SK-N-SH (cell line): Measurements from ENCODE around the gene SPSB3. TPM values are rescaled to one million over a fixed set of nuclear protein-coding genes. Genes with fewer than 3 reads are reported as not detected.

Experiments used
- CTCF ChIA-PET: fragments of 300-600, 350-600 bp; formaldehyde crosslinking; extraction: SDS; loops from one replicate; lab custom pipeline; 2021; lab: Yijun Ruan, JAX
- POLR2A ChIA-PET: fragments of 350-600 bp; sonication (Branson Sonifier 250); formaldehyde crosslinking; extraction: SDS; loops from one replicate; lab custom pipeline; 2020; ENCODE audit warnings: antibody characterized with exemption, inconsistent platforms; lab: Yijun Ruan, JAX
- DNase-seq: peaks from one replicate; pipeline ENCODE4 v3.0.0; 2012
- H2AFZ ChIP-seq: fragments of 200-600 bp; sonication (generic); 2 replicates; pipeline ENCODE4 v1.8.1; 2016; ENCODE audit warnings: antibody characterized with exemption, mild to moderate bottlenecking, low read depth
- H3F3A ChIP-seq: fragments of 200-600 bp; sonication (generic); replicated peaks from 2 replicates; pipeline ENCODE3; 2016; ENCODE audit warnings: antibody characterized with exemption, mild to moderate bottlenecking; ENCODE audit not compliant: insufficient read depth
- H3K27ac ChIP-seq, 2 experiments: fragments of 200-500 bp in 1 of 2; fragments of 200-600 bp in 1 of 2; sonication (Bioruptor generic) in 1 of 2; sonication (generic), shearing (Covaris generic) in 1 of 2; 2 replicates each; pipeline versions ENCODE4 v1.5.1 to v1.6.1; 2014 to 2016; ENCODE audit warnings: low read depth in 2 of 2, inconsistent platforms in 1 of 2, low read length in 1 of 2, mild to moderate bottlenecking in 1 of 2, mixed read lengths in 1 of 2
- H3K27me3 ChIP-seq: fragments of 200-600 bp; sonication (generic), shearing (Covaris generic); 2 replicates; pipeline ENCODE4 v1.6.1; 2016; ENCODE audit warnings: mixed run types; ENCODE audit not compliant: insufficient read depth
- H3K36me3 ChIP-seq, 2 experiments: fragments of 200-500 bp in 1 of 2; fragments of 200-600 bp in 1 of 2; sonication (Bioruptor generic) in 1 of 2; sonication (generic) in 1 of 2; replicated peaks in 1 of 2; 2 replicates each; pipeline versions ENCODE3 to v1.5.1; 2014 to 2016; ENCODE audit warnings: low read length in 1 of 2, mild to moderate bottlenecking in 1 of 2; ENCODE audit not compliant: insufficient read depth in 2 of 2, control insufficient read depth in 1 of 2
- H3K4me1 ChIP-seq, 2 experiments: fragments of 200-500 bp in 1 of 2; fragments of 200-600 bp in 1 of 2; sonication (Bioruptor generic) in 1 of 2; sonication (generic), shearing (Covaris generic) in 1 of 2; 2 replicates each; pipeline versions ENCODE4 v1.5.1 to v1.6.1; 2014 to 2016; ENCODE audit warnings: low read depth in 1 of 2, low read length in 1 of 2, mixed run types in 1 of 2; ENCODE audit not compliant: insufficient read depth in 2 of 2, control insufficient read depth in 1 of 2
- H3K4me2 ChIP-seq: fragments of 200-600 bp; sonication (generic), shearing (Covaris generic); 2 replicates; pipeline ENCODE4 v1.6.1; 2017; ENCODE audit warnings: mixed run types
- H3K4me3 ChIP-seq, 2 experiments: fragments of 200-500 bp in 1 of 2; fragments of 200-600 bp in 1 of 2; sonication (Bioruptor generic) in 1 of 2; sonication (generic), shearing (Covaris generic) in 1 of 2; 2 replicates each; pipeline versions ENCODE4 v1.5.1 to v1.8.1; 2014 to 2016; ENCODE audit warnings: low read depth in 2 of 2, inconsistent platforms in 1 of 2, low read length in 1 of 2, mild to moderate bottlenecking in 1 of 2, mixed read lengths in 1 of 2, moderate library complexity in 1 of 2
- H3K79me2 ChIP-seq: fragments of 200-600 bp; sonication (generic); 2 replicates; pipeline ENCODE4 v1.8.1; 2017; ENCODE audit warnings: mild to moderate bottlenecking; ENCODE audit not compliant: insufficient read depth
- H3K9ac ChIP-seq: fragments of 200-600 bp; sonication (generic); 2 replicates; pipeline ENCODE4 v1.6.1; 2017; ENCODE audit warnings: mixed run types
- H3K9me2 ChIP-seq: fragments of 200-600 bp; sonication (generic); 2 replicates; pipeline ENCODE4 v1.6.1; 2017; ENCODE audit warnings: mixed run types
- H3K9me3 ChIP-seq: fragments of 200-600 bp; sonication (generic); 2 replicates; pipeline ENCODE4 v1.6.1; 2017; ENCODE audit warnings: mixed run types, mild to moderate bottlenecking, moderate library complexity
- H4K20me1 ChIP-seq: fragments of 200-600 bp; sonication (generic); 2 replicates; pipeline ENCODE4 v1.6.1; 2017; ENCODE audit warnings: mild to moderate bottlenecking, mixed run types; ENCODE audit not compliant: insufficient read depth
- CHD2 ChIP-seq: fragments of 150-350 bp; IDR thresholded peaks from 2 replicates; pipeline ENCODE4 v1.6.1; 2018; ENCODE audit warnings: low read length; ENCODE audit not compliant: partially characterized antibody
- CTCF ChIP-seq: fragments of 200-600 bp; sonication (generic); IDR thresholded peaks from 2 replicates; pipeline ENCODE4 v1.6.1; 2017; ENCODE audit warnings: antibody characterized with exemption, mild to moderate bottlenecking, moderate library complexity
- ELF1 ChIP-seq: IDR thresholded peaks from 2 replicates; pipeline ENCODE4 v1.4.0; 2012
- EZH2phosphoT487 ChIP-seq: fragments of 200-600 bp; sonication (generic); IDR thresholded peaks from 2 replicates; pipeline ENCODE4 v1.6.1; 2017; ENCODE audit warnings: low read depth, mixed run types, mild to moderate bottlenecking, antibody characterized with exemption, moderate library complexity, borderline replicate concordance
- FOSL2 ChIP-seq: IDR thresholded peaks from 2 replicates; pipeline ENCODE4 v1.4.0; 2012; ENCODE audit warnings: low read depth, mild to moderate bottlenecking, moderate library complexity, borderline replicate concordance
- FOXJ3 ChIP-seq: sonication (generic); formaldehyde crosslinking; IDR thresholded peaks from 2 replicates; pipeline ENCODE4 v1.5.1; 2020; ENCODE audit warnings: mild to moderate bottlenecking, missing genetic modification reagents
- FOXM1 ChIP-seq: IDR thresholded peaks from 2 replicates; pipeline ENCODE4 v1.4.0; 2012; ENCODE audit warnings: low read depth, mild to moderate bottlenecking
- GABPA ChIP-seq: IDR thresholded peaks from 2 replicates; pipeline ENCODE4 v1.4.0; 2012; ENCODE audit warnings: low read depth, mild to moderate bottlenecking
- GATA2 ChIP-seq: sonication (generic); formaldehyde crosslinking; IDR thresholded peaks from 2 replicates; pipeline ENCODE4 v1.5.0; 2020; ENCODE audit warnings: mild to moderate bottlenecking, missing genetic modification reagents
- IRF3 ChIP-seq: fragments of 150-350 bp; IDR thresholded peaks from 2 replicates; pipeline ENCODE4 v1.6.1; 2016; ENCODE audit warnings: mild to moderate bottlenecking, low read depth, low read length
- JUND ChIP-seq: IDR thresholded peaks from 2 replicates; pipeline ENCODE4 v1.4.0; 2012
- MXI1 ChIP-seq: IDR thresholded peaks from 2 replicates; pipeline ENCODE4 v1.6.1; 2012; ENCODE audit warnings: mild to moderate bottlenecking, low read depth, low read length, improper control_type of control experiment
- PBX3 ChIP-seq: IDR thresholded peaks from 2 replicates; pipeline ENCODE4; 2012
- RAD21 ChIP-seq: IDR thresholded peaks from 2 replicates; pipeline ENCODE4 v1.6.1; 2012; ENCODE audit warnings: mild to moderate bottlenecking, low read length
- RCOR1 ChIP-seq: fragments of 150-350 bp; IDR thresholded peaks from 2 replicates; pipeline ENCODE4 v1.6.1; 2017; ENCODE audit warnings: antibody characterized with exemption, low read length
- RFX5 ChIP-seq: IDR thresholded peaks from 2 replicates; pipeline ENCODE4 v1.6.1; 2012; ENCODE audit warnings: mild to moderate bottlenecking, improper control_type of control experiment, low read length
- RXRA ChIP-seq: IDR thresholded peaks from 2 replicates; pipeline ENCODE4 v1.4.0; 2012; ENCODE audit warnings: low read depth, mild to moderate bottlenecking, borderline replicate concordance
- SIN3A ChIP-seq: IDR thresholded peaks from 2 replicates; pipeline ENCODE4 v1.6.1; 2012; ENCODE audit warnings: low read depth, mild to moderate bottlenecking, low read length, moderate library complexity, borderline replicate concordance
- SMC3 ChIP-seq: IDR thresholded peaks from 2 replicates; pipeline ENCODE4 v1.6.1; 2012; ENCODE audit warnings: low read depth, low read length, improper control_type of control experiment
- TAF1 ChIP-seq: IDR thresholded peaks from 2 replicates; pipeline ENCODE4 v1.6.1; 2012; ENCODE audit warnings: low read depth, mild to moderate bottlenecking, low read length, moderate library complexity, borderline replicate concordance
- TCF12 ChIP-seq: IDR thresholded peaks from 2 replicates; pipeline ENCODE4 v1.4.0; 2012
- TEAD4 ChIP-seq: IDR thresholded peaks from 2 replicates; pipeline ENCODE4 v1.4.0; 2012; ENCODE audit warnings: mild to moderate bottlenecking, borderline replicate concordance; ENCODE audit not compliant: insufficient read depth
- YY1 ChIP-seq: IDR thresholded peaks from 2 replicates; pipeline ENCODE4 v1.4.0; 2012; ENCODE audit warnings: low read depth, mild to moderate bottlenecking
- WGBS: methylation state at CpG from one replicate; pipeline ENCODE4 v1.1.6; 2017; ENCODE audit warnings: low lambda C conversion rate; 5-methylcytosine and 5-hydroxymethylcytosine counted together
- polyA plus RNA-seq, 3 experiments: library from polyadenylated mRNA; depleted of rRNA; stranded (reverse); fragments of >200 nt; gene quantifications; 2 replicates each; pipeline ENCODE4 v1.2.3, GENCODE V29; 2012
- TF ChIP-seq, protein P1 (sequence below): IDR thresholded peaks from 2 replicates; pipeline ENCODE4 v1.4.0; 2012; ENCODE audit warnings: low read depth
- TF ChIP-seq, protein P2 (sequence below): IDR thresholded peaks from 2 replicates; pipeline ENCODE4 v1.4.0; 2012; ENCODE audit warnings: low read depth, borderline replicate concordance

The SPSB3 gene
- polyA plus RNA-seq, 1 of the 3 experiments (the other 2 are of a cell fraction) = 40.6 TPM

DNA sequence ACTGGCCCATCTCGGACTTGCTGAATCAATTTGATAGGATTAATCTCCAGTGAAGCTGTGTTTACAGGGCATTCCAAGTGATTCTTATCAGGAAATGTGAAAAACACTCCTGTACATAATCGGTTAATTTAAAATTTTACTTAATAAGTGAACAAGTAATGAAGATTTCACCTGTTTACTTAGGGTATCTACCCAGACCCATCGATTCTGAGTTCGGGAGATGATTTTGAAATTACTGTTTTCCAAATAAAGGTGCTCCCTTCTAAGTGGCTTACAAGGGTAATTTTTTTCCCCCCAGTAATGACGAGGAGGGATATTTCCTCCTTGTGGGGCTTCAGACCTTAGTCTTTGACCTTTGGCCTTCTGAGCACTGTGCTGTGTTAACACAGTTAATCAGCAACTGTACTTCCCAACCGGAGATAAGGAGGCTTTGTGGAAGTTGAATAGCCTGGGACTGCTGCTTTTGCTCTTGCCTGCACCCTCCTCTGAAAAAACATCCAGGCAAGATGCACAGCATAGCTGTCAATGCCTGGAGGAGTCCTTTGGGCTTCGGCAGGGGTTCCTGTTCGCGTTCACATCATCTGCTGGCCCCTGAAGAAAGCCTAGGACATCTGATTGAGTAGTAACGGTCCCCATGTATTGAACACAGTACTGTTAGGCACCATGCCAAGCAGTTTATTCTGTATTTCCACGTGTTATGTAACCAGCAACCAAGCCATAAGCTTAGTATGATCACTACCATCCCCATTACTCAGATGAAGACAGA lies 46.5 kb upstream of the SPSB3 start (continued):
- no peak for TF ChIP-seq RXRA

- ChIA-PET CTCF (interaction anchor here (0.6 to 1.5 kb wide), 6 partner anchors 12 to 105 kb away, joined by 3 to 7 read pairs (median 4); partner anchors contain the start of genes EME2 and MRPS34), POLR2A (interaction anchor here (0.7 to 1.9 kb wide), 8 partner anchors 14 to 328 kb away, joined by 3 to 8 read pairs (median 4); partner anchors contain the start of genes MAPK8IP3, NUBP2, RPS2 and SPSB3)
- no peaks in the 10 kb centered on the region for H3F3A ChIP-seq
- peaks cover 0 to 18% of the 10 kb centered on the region in 2 experiments; a peak in 3 of 4 replicates for H3K4me1 ChIP-seq
- H3K4me3 ChIP-seq = peak within 1 kb of the TSS; percentile 95 to 99
- no peaks in the 10 kb centered on the region for H3K27me3 ChIP-seq
- 2% methylated on average over 10 of the region's 104 CpGs for WGBS
- H3K27ac ChIP-seq = peak within 1 kb of the TSS; percentile 68 to 88
- DNase-seq = peak; percentile 100
- H4K20me1 ChIP-seq = no peaks in the 10 kb centered on the region
- peaks cover 69% of the 10 kb centered on the region for H3K79me2 ChIP-seq
- no peaks in the 10 kb centered on the region for H3K9me3 ChIP-seq
- H2AFZ ChIP-seq = peak within 1 kb of the TSS; percentile 94
- peaks cover 19 to 27% of the 10 kb centered on the region in 2 experiments for H3K36me3 ChIP-seq
- H3K4me2 ChIP-seq = peak within 1 kb of the TSS; percentile 96
- H3K9me2 ChIP-seq = no peaks in the 10 kb centered on the region
- peak within 1 kb of the TSS; percentile 74 for H3K9ac ChIP-seq
- TF ChIP-seq MXI1 (peak; percentile 87; the same call in 1 of the 2 replicates), ELF1 (peak; percentile 41), TCF12 (no peak), SIN3A (peak; percentile 98), FOXM1 (no peak), CTCF (no peak), PBX3 (peak; percentile 67), GATA2 (CRISPR knock-in tag) (peak; percentile 33), IRF3 (peak; percentile 47), FOSL2 (no peak), RFX5 (peak; percentile 90), GABPA (no peak), RCOR1 (peak; percentile 76), EZH2phosphoT487 (no peak), SMC3 (no peak), RAD21 (no peak), RXRA (no peak), TAF1 (peak; percentile 82; the same call in 1 of the 2 replicates), YY1 (peak; percentile 93), CHD2 (peak; percentile 66), JUND (no peak), TEAD4 (no peak), FOXJ3 (CRISPR knock-in tag) (no peak)
- TF ChIP-seq, protein P1, sequence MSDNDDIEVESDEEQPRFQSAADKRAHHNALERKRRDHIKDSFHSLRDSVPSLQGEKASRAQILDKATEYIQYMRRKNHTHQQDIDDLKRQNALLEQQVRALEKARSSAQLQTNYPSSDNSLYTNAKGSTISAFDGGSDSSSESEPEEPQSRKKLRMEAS = peak; percentile 95
- TF ChIP-seq, protein P2, sequence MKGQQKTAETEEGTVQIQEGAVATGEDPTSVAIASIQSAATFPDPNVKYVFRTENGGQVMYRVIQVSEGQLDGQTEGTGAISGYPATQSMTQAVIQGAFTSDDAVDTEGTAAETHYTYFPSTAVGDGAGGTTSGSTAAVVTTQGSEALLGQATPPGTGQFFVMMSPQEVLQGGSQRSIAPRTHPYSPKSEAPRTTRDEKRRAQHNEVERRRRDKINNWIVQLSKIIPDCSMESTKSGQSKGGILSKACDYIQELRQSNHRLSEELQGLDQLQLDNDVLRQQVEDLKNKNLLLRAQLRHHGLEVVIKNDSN = peak; percentile 100
Measured at GRCh38 chr16:1826691-1827573, 44.6 kb upstream of the SPSB3 start, which contains the start of the genes FAHD1 and HAGH. FAHD1 (plus strand) TSS chr16:1827206; CDS start chr16:1827239, 33 bp downstream. HAGH (minus strand) TSS chr16:1826825; CDS start chr16:1826787, 38 bp downstream.
